HepG2 (cell line): Measurements from ENCODE around the gene KLHL21. TPM values are rescaled to one million over a fixed set of nuclear protein-coding genes. Genes with fewer than 3 reads are reported as not detected.

Source experiments
- ATAC-seq: fragments of 200-7000 bp; cut with Tn5 transposase; 3 replicates; pipeline ENCODE4 v1.9.1; 2020; ENCODE audit warnings: mild to moderate bottlenecking, moderate library complexity
- BruUV-seq: library from RNA; stranded (reverse); fragments of 400-500 nt; replicated peaks from 2 replicates; lab custom pipeline; 2021; lab: Mats Ljungman, UMichigan
- CTCF ChIA-PET: fragments of 300-600 bp; formaldehyde crosslinking; extraction: SDS; loops from one replicate; lab custom pipeline; 2021; ENCODE audit warnings: low total read pairs, inconsistent platforms, low intra/inter-chr PET ratio; lab: Yijun Ruan, JAX
- POLR2A ChIA-PET: fragments of 350-600 bp; sonication (Branson Sonifier 250); formaldehyde crosslinking; loops from one replicate; lab custom pipeline; 2020; ENCODE audit warnings: antibody characterized with exemption, inconsistent platforms; lab: Yijun Ruan, JAX
- DNase-seq: peaks from one replicate; pipeline ENCODE4 v3.0.0-alpha.2; 2015; ENCODE audit warnings: low spot score
- FAIRE-seq: peaks from 3 replicates; lab custom pipeline; 2011; peaks lifted over from hg19 to GRCh38; lab: Jason Lieb, UNC
- H2AFZ ChIP-seq: one replicate; pipeline ENCODE4 v1.6.1; 2011; ENCODE audit warnings: low read length, inconsistent platforms
- H3K27ac ChIP-seq: fragments of 300-600 bp; 3 replicates; pipeline ENCODE4 v1.8.0; 2011; ENCODE audit warnings: mixed run types, mild to moderate bottlenecking, mixed read lengths, low read length, inconsistent platforms; ENCODE audit not compliant: insufficient read depth; ENCODE audit errors: extremely low read length
- H3K27me3 ChIP-seq, 2 experiments: fragments of 200-600 bp in 1 of 2; 2 replicates in 1 of 2; 3 replicates in 1 of 2; pipeline versions ENCODE4 v1.6.0 to v1.8.0; 2011; ENCODE audit warnings: low read length in 2 of 2, mild to moderate bottlenecking in 2 of 2, moderate library complexity in 2 of 2, inconsistent platforms in 1 of 2; ENCODE audit not compliant: insufficient read depth in 2 of 2, control insufficient read depth in 1 of 2
- H3K36me3 ChIP-seq, 2 experiments: fragments of 200-600 bp in 1 of 2; replicated peaks in 1 of 2; 2 replicates in 1 of 2; 3 replicates in 1 of 2; pipeline versions ENCODE4 v1.5.1 to v1.8.0; 2011; ENCODE audit warnings: low read length in 2 of 2, inconsistent platforms in 1 of 2; ENCODE audit not compliant: insufficient read depth in 2 of 2, control insufficient read depth in 1 of 2
- H3K4me1 ChIP-seq: 2 replicates; pipeline ENCODE4 v1.5.1; 2012; ENCODE audit warnings: low read length, inconsistent platforms; ENCODE audit not compliant: insufficient read depth
- H3K4me2 ChIP-seq: 2 replicates; pipeline ENCODE4 v1.6.0; 2011; ENCODE audit warnings: low read depth, low read length, inconsistent platforms
- H3K4me3 ChIP-seq, 3 experiments: fragments of 200-600 bp in 1 of 3; sonication (generic), shearing (Covaris generic) in 1 of 3; replicated peaks in 1 of 3; 2 replicates each; pipeline ENCODE4 v1.5.1; 2011 to 2016; ENCODE audit warnings: low read length in 3 of 3, inconsistent platforms in 2 of 3, low read depth in 2 of 3, mild to moderate bottlenecking in 2 of 3, control low read depth in 1 of 3, mixed read lengths in 1 of 3; ENCODE audit not compliant: insufficient read depth in 1 of 3
- H3K79me2 ChIP-seq: one replicate; pipeline ENCODE4 v1.6.1; 2011; ENCODE audit warnings: low read length, inconsistent platforms; ENCODE audit not compliant: insufficient read depth
- H3K9ac ChIP-seq: 2 replicates; pipeline ENCODE4 v1.6.0; 2011; ENCODE audit warnings: mild to moderate bottlenecking, low read depth, low read length, inconsistent platforms; ENCODE audit not compliant: insufficient read depth
- H3K9me3 ChIP-seq: 2 replicates; pipeline ENCODE4 v1.5.1; 2012; ENCODE audit warnings: mild to moderate bottlenecking, low read length
- H4K20me1 ChIP-seq: 2 replicates; pipeline ENCODE4 v1.6.0; 2011; ENCODE audit warnings: inconsistent platforms, mild to moderate bottlenecking, low read length, moderate library complexity; ENCODE audit not compliant: insufficient read depth
- AKAP8 ChIP-seq: sonication (generic); formaldehyde crosslinking; IDR thresholded peaks from 2 replicates; pipeline ENCODE4 v1.5.1; 2020; ENCODE audit warnings: mild to moderate bottlenecking, missing genetic modification reagents
- ARNT ChIP-seq: fragments of 450-650 bp; IDR thresholded peaks from 2 replicates; pipeline ENCODE4 v1.6.1; 2017
- BCL3 ChIP-seq: sonication (generic); formaldehyde crosslinking; IDR thresholded peaks from 2 replicates; pipeline ENCODE4 v1.5.1; 2020; ENCODE audit warnings: mild to moderate bottlenecking, missing genetic modification reagents, moderate library complexity
- FOXM1 ChIP-seq: sonication (generic); formaldehyde crosslinking; IDR thresholded peaks from 2 replicates; pipeline ENCODE4 v1.5.0; 2020; ENCODE audit warnings: missing genetic modification reagents
- KDM5A ChIP-seq: fragments of 200-600 bp; sonication (generic); IDR thresholded peaks from 2 replicates; pipeline ENCODE4 v1.7.0; 2018; ENCODE audit warnings: antibody characterized with exemption, mild to moderate bottlenecking, low read length, borderline replicate concordance
- KLF12 ChIP-seq: sonication (generic); formaldehyde crosslinking; IDR thresholded peaks from 2 replicates; pipeline ENCODE4 v1.4.0; 2020; ENCODE audit warnings: missing genetic modification reagents, borderline replicate concordance
- NFRKB ChIP-seq: fragments of 450-650 bp; IDR thresholded peaks from 2 replicates; pipeline ENCODE4 v1.6.1; 2017
- SYNCRIP ChIP-seq: fragments of 200-400 bp; formaldehyde crosslinking; IDR thresholded peaks from 2 replicates; pipeline ENCODE4 v1.6.1; 2018; ENCODE audit warnings: mild to moderate bottlenecking, low read depth, low read length; ENCODE audit not compliant: insufficient read depth
- TFE3 ChIP-seq: IDR thresholded peaks from 2 replicates; pipeline ENCODE4 v1.6.1; 2016
- THYN1 ChIP-seq: sonication (generic); formaldehyde crosslinking; IDR thresholded peaks from 2 replicates; pipeline ENCODE4 v1.8.1; 2023; ENCODE audit warnings: low read depth, mild to moderate bottlenecking, moderate library complexity, missing genetic modification reagents, borderline replicate concordance
- TOE1 ChIP-seq: sonication (generic); formaldehyde crosslinking; IDR thresholded peaks from 2 replicates; pipeline ENCODE4 v1.4.0; 2020; ENCODE audit warnings: mild to moderate bottlenecking, missing genetic modification reagents
- ZFYVE20 ChIP-seq: sonication (generic); formaldehyde crosslinking; IDR thresholded peaks from 2 replicates; pipeline ENCODE4 v1.8.0; 2023; ENCODE audit warnings: low read depth, mild to moderate bottlenecking, moderate library complexity, missing genetic modification reagents, borderline replicate concordance
- ZMYM2 ChIP-seq: sonication (generic); formaldehyde crosslinking; IDR thresholded peaks from 2 replicates; pipeline ENCODE4 v1.8.0; 2022; ENCODE audit warnings: mild to moderate bottlenecking, missing genetic modification reagents
- ZNF17 ChIP-seq: sonication (generic); formaldehyde crosslinking; IDR thresholded peaks from 2 replicates; pipeline ENCODE4 v1.5.0; 2020; ENCODE audit warnings: mild to moderate bottlenecking, missing genetic modification reagents
- ZNF446 ChIP-seq: sonication (generic); formaldehyde crosslinking; IDR thresholded peaks from 2 replicates; pipeline ENCODE4 v1.5.0; 2020; ENCODE audit warnings: mild to moderate bottlenecking, missing genetic modification reagents
- ZNF558 ChIP-seq: sonication (generic); formaldehyde crosslinking; IDR thresholded peaks from 2 replicates; pipeline ENCODE4 v1.9.0; 2022; ENCODE audit warnings: mild to moderate bottlenecking, missing genetic modification reagents, borderline replicate concordance
- ZNF687 ChIP-seq: sonication (generic); formaldehyde crosslinking; IDR thresholded peaks from 2 replicates; pipeline ENCODE4 v1.5.1; 2020; ENCODE audit warnings: mild to moderate bottlenecking, missing genetic modification reagents, moderate library complexity
- WGBS: methylation state at CpG from one replicate; pipeline ENCODE4 v1.1.6; 2017; ENCODE audit warnings: low lambda C conversion rate; 5-methylcytosine and 5-hydroxymethylcytosine counted together
- in situ Hi-C: cut with HindIII; loops from 2 replicates; pipeline ENCODE4 v1.10.0; 2017; ENCODE audit warnings: low pct_unique_long_range_greater_than_20kb; ENCODE audit not compliant: extremely low pct_ligation_motif_present
- intact Hi-C: fragments of 100-400 bp; cut with micrococcal nuclease; formaldehyde crosslinking; loops from one replicate; pipeline ENCODE4 v1.10.0; 2022; ENCODE audit not compliant: unreplicated experiment
- polyA plus RNA-seq, 8 experiments: library from polyadenylated mRNA; depleted of rRNA in 3 of 8; stranded (reverse) in 7 of 8; unstranded in 1 of 8; fragments of >200 nt; fragmentation: Illumina TruSeq in 4 of 8; extraction: Trizol in 4 of 8; gene quantifications; 2 replicates each; pipeline versions ENCODE4 v1.2.1 to v1.2.3, GENCODE V29; 2011 to 2016; ENCODE audit warnings: low read depth in 4 of 8, missing spikeins in 1 of 8, mixed read lengths in 1 of 8; ENCODE audit not compliant: insufficient read depth in 1 of 8
- total RNA-seq, 5 experiments: library from RNA; depleted of rRNA; stranded (reverse); fragments of >200 nt; fragmentation: Illumina TruSeq; extraction: Trizol; gene quantifications; 2 replicates each; pipeline ENCODE4 v1.2.3, GENCODE V29; 2016; ENCODE audit warnings: low read depth in 1 of 5

The KLHL21 gene
- total and polyA plus RNA-seq, 2 of the 13 experiments (the other 11 are each of a cell fraction or from before 2014, with no cell fraction given): 14.8 to 25.0 TPM

GRCh38 chr1:6599141-6599975 is 3.3 kb downstream of the KLHL21 start (continued):
- TF ChIP-seq AKAP8 (CRISPR knock-in tag): 0 out of 2 replicates have a peak, but pooled peaks have one; percentile 38
- TF ChIP-seq FOXM1: no peak
- peak; percentile 28 for TF ChIP-seq ZNF687
- TF ChIP-seq ZNF446: no peak

GRCh38 chr1:6597777-6598131 is 4.9 kb downstream of the KLHL21 start:
- Histone ChIP-seq H3K27ac (no peak overlapping the region), H3K79me2 (peaks cover 63% of the 10 kb centered on the region), H4K20me1 (peaks cover 61% of the 10 kb centered on the region), H3K4me3 (no peak overlapping the region), H3K4me1 (peaks cover 31% of the 10 kb centered on the region), H2AFZ (no peak overlapping the region), H3K9me3 (no peaks in the 10 kb centered on the region), H3K27me3 (no peaks in the 10 kb centered on the region; a peak in 1 of 5 replicates), H3K9ac (no peak overlapping the region), H3K4me2 (no peak overlapping the region), H3K36me3 (peaks cover 32 to 66% of the 10 kb centered on the region in 2 experiments)
- in situ Hi-C loops (no loop called here), intact Hi-C loops (no loop called here)
- no peak for DNase-seq
- no peak for FAIRE-seq
- no peak for ATAC-seq
- CTCF ChIA-PET: no interaction called here
- no TSS peak for BruUV-seq
- WGBS: 100% methylated on average over 5 of the region's 6 CpGs
- POLR2A ChIA-PET: interaction anchor here (1.0 to 7.1 kb wide), 3 partner anchors 8 to 20 kb away, joined by 3 to 60 read pairs (median 3); partner anchors contain the start of gene PHF13
- no peak for TF ChIP-seq ZNF558 (CRISPR knock-in tag)
- no peak for TF ChIP-seq ZNF17 (CRISPR knock-in tag)
- TF ChIP-seq TFE3: no peak
- no peak for TF ChIP-seq KLF12 (CRISPR knock-in tag)
- TF ChIP-seq ZMYM2: no peak
- TF ChIP-seq SYNCRIP: no peak
- no peak for TF ChIP-seq NFRKB
- TF ChIP-seq KDM5A: no peak
- TF ChIP-seq ARNT: no peak
- TF ChIP-seq ZFYVE20 (CRISPR knock-in tag): no peak
- no peak for TF ChIP-seq BCL3 (CRISPR knock-in tag)
- no peak for TF ChIP-seq THYN1
- TF ChIP-seq TOE1 (CRISPR knock-in tag): no peak
